GM18519 (cell line): ENCODE measurements around the gene UROS.

ENCODE experiments used
- ATAC-seq: cut with Tn5 transposase; IDR thresholded peaks from one replicate; pipeline ENCODE4 v1.9.1; 2021; ENCODE audit warnings: mild to moderate bottlenecking, moderate library complexity; ENCODE audit not compliant: unreplicated experiment, low FRiP score

The UROS gene

GRCh38 chr10:125838802-125839575 is 15.9 kb upstream of the UROS start:
- no peak for ATAC-seq

DNA sequence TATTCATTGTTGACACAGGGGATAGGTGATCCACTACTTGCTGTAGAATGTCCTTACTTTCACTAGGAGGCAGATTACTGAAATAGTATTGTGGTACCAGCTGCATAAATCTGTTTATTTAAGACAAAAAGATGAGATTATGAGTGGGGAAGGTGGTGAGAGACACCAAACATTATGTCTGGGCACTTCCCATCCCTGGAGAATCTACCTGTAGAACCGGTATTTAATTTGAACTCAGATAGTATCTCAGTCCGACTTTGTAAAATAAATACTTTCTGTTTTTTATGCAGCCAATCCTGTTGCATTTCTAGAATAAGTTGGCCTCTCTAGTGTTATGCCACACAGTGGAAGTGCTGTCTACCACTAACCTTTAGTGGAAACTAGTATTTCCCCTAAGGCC is 13.7 kb upstream of the UROS start:
- no peak for ATAC-seq

- no peak for ATAC-seq
These were observed 5.3 kb upstream of the UROS start for GRCh38 chr10:125828311-125828710.

DNA sequence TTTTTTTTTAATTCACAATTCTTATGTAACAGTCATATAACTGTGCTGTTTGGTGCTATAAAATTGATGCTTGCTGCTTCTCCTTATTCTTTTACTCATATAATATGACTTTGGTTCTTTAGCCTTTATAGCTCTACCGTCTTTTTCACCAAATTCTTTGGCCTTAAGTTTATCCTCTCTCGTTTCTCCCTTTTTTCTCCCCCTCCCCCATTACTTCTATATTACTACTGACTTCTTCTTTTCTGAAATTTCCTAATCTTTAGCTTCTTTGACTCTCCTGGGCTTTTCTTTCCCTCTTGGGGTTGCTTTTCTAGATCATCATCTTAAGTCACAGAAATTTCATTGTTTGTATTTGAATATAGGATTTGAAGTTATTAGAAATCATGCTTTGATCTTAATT is 4.1 kb upstream of the UROS start:
- no peak for ATAC-seq

- ATAC-seq: no peak
These were observed 1.7 kb upstream of the UROS start for GRCh38 chr10:125824736-125825135.

- ATAC-seq: no peak
These were observed 699 bp upstream of the UROS start for GRCh38 chr10:125823663-125824251.

- peak; percentile 52 for ATAC-seq
These were observed 2.4 kb downstream of the UROS start for GRCh38 chr10:125820701-125821100.

DNA sequence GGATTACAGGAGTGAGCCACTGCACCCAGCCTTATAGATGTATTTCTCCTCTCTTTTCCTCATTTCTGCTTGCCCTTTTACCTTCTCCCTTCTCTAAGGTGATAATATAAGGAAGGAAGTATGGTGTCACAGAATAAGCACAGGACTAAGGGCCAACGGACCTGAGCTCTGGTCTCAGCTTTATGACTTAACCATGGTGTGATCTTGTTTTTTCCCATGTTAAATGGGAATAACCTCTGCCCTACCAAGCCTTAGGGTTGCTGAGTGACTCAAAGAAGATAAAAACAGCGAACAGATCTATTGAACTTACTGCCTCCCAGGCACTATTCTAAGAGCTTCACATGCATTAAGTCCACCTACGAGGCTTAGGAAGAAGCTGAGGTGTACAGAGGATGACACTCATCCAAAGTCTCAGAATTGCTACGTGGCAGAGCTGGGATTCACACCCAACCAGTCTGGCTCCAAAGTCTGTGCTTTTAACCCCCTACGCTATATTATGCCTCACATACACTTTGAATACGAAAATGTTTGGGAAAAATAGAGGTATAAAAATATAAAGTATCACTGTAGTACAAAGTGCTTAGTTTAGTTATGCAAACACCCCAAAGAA is 5.6 kb downstream of the UROS start:
- ATAC-seq: no peak

DNA sequence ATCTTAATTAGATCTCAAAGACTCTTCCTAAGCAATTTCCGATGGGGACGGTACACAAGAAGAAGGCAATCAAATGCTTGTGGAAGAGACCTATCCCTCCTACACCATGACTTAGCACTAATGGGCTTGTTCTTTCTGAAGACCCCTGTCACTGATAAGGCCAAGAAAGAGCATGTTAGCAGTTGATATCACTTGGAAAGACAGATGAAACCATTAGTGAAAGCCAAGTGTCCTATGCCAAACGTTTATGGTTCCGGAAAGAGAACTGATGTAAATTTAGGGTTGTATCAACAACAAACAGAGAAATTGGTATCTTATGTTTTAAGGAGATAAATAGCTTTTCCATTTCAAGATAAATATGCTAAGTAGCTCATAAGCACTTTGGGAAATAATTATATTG is 6.5 kb downstream of the UROS start:
- no peak for ATAC-seq

DNA sequence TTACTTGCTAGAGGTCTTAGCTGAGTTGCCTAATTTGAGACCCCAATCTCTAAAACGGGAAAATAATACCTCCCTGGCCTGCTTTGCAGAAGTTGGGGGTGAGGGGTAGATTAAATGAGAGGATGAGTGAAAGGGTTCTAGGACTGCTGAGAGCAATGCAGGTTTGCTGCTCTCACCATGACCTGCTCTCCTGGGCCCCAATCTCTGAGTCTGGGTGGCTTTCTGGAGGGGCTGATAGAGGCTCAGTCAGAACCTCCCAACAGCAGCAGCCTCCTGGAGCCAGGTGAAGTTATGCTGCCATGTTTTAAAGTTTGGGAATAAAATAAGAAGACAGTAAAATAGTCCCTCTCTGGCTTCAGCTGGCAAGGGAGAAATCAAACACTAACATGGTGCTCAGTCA is 7.3 kb downstream of the UROS start:
- ATAC-seq: no peak

GRCh38 chr10:125812128-125812750 is 10.8 kb downstream of the UROS start:
- no peak for ATAC-seq

DNA sequence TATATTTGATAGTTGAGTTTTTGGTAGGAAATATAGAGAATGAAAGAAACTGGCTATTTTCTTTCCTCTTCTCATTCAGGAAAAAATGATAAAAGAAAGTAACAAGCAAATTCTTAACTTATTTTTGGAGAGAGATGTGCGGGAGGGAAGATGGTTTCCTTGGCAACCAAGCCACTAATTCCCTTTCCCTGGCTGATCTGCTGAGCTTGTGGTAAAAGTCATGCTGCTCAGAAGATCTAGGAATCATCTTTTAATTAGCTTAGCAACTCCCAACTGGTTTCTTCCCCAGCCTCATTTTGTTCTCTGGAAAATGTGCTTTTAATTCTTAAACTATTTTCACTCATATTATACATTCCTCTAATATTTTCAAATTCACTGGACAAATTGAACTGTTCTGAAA is 11.8 kb downstream of the UROS start:
- ATAC-seq: no peak

DNA sequence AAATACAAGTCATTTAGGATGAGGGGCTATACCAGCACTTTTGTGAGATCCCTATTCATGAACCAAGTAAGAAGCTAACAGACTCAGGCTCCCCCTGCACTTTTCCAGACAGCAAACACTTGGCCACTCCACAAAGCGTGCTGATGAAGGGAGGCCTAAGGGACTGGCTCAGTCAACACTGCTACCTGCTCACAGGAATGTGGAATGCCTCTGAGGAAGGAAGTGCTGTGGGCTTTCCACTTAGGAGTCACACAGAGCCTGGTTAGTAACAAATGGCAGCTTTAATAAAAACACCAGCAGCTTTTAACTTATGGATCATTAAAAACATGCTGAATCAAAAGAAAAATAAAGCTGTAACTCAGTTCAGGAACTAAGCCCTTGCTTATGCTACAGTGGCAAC is 15.0 kb downstream of the UROS start:
- no peak for ATAC-seq

DNA sequence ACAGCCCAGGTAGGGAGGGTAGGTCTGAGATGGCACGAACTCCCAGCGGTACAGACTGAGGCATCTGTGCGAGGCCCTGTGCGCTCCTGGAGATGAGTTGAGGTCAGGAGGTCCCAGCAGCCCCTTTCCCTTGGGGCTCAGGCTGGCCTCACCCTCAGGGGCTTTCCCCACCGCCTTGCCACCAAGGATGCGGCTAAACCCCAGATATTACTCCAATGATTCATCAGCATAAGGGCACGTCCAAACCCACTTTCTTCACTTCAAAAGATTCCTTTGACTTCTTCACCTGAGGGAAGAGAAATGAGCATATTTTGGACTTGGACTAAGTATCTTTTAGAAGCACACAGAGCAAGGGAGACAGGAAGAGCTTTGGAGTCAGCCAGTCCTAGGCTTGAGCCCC is 20.3 kb downstream of the UROS start:
- no peak for ATAC-seq

DNA sequence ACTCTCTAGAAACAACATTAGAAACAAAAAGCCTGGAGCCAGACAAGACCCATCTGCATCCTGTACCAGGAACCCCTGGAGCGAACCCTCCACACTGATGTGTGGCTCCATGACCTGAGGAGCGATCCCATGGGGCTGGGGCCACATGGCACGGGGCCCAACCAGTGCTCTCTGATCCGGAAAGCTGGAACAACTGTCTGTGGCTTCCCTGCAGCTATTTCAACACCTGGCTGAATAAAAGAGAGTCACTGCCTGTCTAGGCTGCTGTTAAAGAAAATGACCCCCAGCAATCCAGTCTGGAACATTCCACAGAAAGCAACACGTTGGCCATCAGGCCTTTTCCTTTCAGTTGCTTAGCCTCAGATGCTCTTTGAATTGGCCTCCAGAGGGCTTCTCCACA is 20.9 kb downstream of the UROS start:
- ATAC-seq: no peak

- no peak for ATAC-seq
These were observed 21.5 kb downstream of the UROS start for GRCh38 chr10:125801574-125801973.

- no peak for ATAC-seq
These were observed 23.4 kb downstream of the UROS start for GRCh38 chr10:125799451-125800182.

DNA sequence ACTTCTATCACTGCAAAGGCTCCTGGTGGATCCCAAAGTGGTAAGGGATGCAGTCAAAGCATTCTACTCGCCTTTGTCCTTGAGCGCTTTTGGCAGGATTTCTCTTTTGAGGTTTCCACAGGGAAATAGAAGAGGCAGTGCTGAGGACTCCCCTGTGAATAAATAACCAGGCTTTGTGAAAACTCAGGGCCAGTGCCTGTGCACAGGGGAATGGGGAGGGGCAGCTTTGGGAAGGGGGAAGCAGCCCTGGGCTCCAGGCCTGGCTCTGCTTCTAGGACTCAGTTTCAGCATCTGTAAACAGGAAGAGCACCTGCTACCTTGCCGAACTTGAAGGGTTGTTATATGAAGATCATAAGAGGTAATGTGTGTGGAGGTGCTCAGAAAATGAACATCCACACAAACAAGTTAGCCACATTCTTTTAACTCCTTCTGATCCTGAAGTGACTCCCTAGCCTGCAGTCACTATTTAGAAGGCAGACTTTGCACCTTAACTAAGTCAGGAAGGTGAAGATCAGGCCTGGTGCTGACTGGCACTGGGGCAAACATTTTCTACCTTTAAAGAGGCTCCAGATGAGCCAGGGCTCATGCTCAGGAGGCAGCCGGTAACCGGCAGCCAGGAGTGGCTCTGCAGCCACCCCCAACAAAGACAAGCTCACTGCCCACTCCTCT is 24.9 kb downstream of the UROS start:
- no peak for ATAC-seq

GRCh38 chr10:125797424-125797823 is 25.6 kb downstream of the UROS start:
- ATAC-seq: no peak

DNA sequence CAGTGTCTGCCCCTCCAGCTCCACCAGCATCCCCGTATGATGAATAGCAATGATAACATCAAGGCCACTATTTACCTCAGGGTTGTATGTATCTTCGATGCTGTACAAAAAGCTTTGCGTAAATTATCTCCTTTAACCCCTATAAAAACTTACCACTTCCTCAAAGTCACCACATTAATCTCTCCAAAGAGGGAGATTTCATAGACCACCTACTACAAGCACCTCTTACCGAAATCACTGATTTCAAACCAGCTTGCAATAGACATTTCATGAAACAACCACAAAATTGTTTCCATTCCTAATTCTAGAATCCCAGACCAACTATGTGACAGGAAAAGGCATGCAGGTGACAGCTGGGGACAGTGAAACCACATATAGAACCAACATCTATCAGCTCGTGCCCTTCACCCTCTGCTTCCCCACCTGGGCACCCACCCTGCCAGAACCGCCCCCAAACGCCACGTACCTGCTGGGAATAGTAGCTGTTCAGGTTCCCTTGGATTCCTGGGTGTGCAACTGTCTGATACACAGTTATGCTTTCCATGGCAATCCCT is 27.3 kb downstream of the UROS start:
- ATAC-seq: no peak
